WTC11 (cell line): Measurements from ENCODE around the gene AMTN.
A peak's percentile ranks its signal among the peaks of the same experiment; 100 is the strongest.

ENCODE experiments used
- CTCF ChIP-seq: fragments of 200-600 bp; IDR thresholded peaks from 2 replicates; pipeline ENCODE4 v1.8.0; 2022; ENCODE audit warnings: antibody characterized with exemption
- HMGXB4 ChIP-seq: sonication (generic); formaldehyde crosslinking; IDR thresholded peaks from 2 replicates; pipeline ENCODE4 v1.8.1; 2023; ENCODE audit warnings: mild to moderate bottlenecking, moderate library complexity, missing genetic modification reagents
- MAX ChIP-seq: sonication (generic); formaldehyde crosslinking; IDR thresholded peaks from 2 replicates; pipeline ENCODE4 v1.8.0; 2022; ENCODE audit warnings: mild to moderate bottlenecking, missing genetic modification reagents
- RELA ChIP-seq: sonication (generic); formaldehyde crosslinking; IDR thresholded peaks from 2 replicates; pipeline ENCODE4 v1.8.1; 2022; ENCODE audit warnings: missing genetic modification reagents, mild to moderate bottlenecking, borderline replicate concordance
- TP53 ChIP-seq: sonication (generic); formaldehyde crosslinking; IDR thresholded peaks from 2 replicates; pipeline ENCODE4 v1.8.1; 2023; ENCODE audit warnings: mild to moderate bottlenecking, missing genetic modification reagents
- ZBTB43 ChIP-seq: sonication (generic); formaldehyde crosslinking; IDR thresholded peaks from 2 replicates; pipeline ENCODE4 v1.8.1; 2023; ENCODE audit warnings: mild to moderate bottlenecking, missing genetic modification reagents
- ZNF512 ChIP-seq: sonication (generic); formaldehyde crosslinking; IDR thresholded peaks from 2 replicates; pipeline ENCODE4 v1.8.1; 2022; ENCODE audit warnings: missing genetic modification reagents, borderline replicate concordance

- TF ChIP-seq CTCF (peak; percentile 86), MAX (CRISPR knock-in tag) (no peak), ZNF512 (CRISPR knock-in tag) (no peak), HMGXB4 (CRISPR knock-in tag) (no peak), ZBTB43 (CRISPR knock-in tag) (no peak), TP53 (CRISPR knock-in tag) (no peak), RELA (no peak)
Observed at GRCh38 chr4:70505151-70505748, 13.1 kb upstream of the AMTN start.
